GM12878 (cell line): ENCODE measurements around the gene SHF. TPM values are rescaled to one million over a fixed set of nuclear protein-coding genes. Genes with fewer than 3 reads are reported as not detected.

Experiments used
- ATAC-seq: fragments of 200-7000 bp; cut with Tn5 transposase; 3 replicates; pipeline ENCODE4 v1.9.1; 2020; ENCODE audit warnings: mild to moderate bottlenecking, moderate library complexity
- BruUV-seq: library from RNA; stranded (reverse); fragments of 400-500 nt; replicated peaks from 2 replicates; lab custom pipeline; 2021; lab: Mats Ljungman, UMichigan
- CTCF ChIA-PET: fragments of 300-600 bp; sonication (Branson Sonifier 250); formaldehyde crosslinking; extraction: SDS; loops from one replicate; lab custom pipeline; 2021; ENCODE audit warnings: inconsistent platforms; lab: Yijun Ruan, JAX
- POLR2A ChIA-PET: fragments of 350-600 bp; formaldehyde crosslinking; extraction: SDS; loops from one replicate; lab custom pipeline; 2021; ENCODE audit warnings: inconsistent platforms; lab: Charles Lee
- RAD21 ChIA-PET: fragments of 300-600 bp; sonication (Branson Sonifier 250); formaldehyde crosslinking; loops from one replicate; lab custom pipeline; 2023; ENCODE audit warnings: antibody characterized with exemption; ENCODE audit not compliant: unreplicated experiment; lab: Charles Lee
- SMC1A ChIA-PET: fragments of 300-600 bp; sonication (Branson Sonifier 250); formaldehyde crosslinking; loops from one replicate; lab custom pipeline; 2023; ENCODE audit not compliant: unreplicated experiment, uncharacterized antibody; lab: Charles Lee
- DNase-seq: peaks from one replicate; pipeline ENCODE4 v3.0.0-alpha.2; 2011; ENCODE audit warnings: low read depth, low spot score
- FAIRE-seq: peaks from 3 replicates; lab custom pipeline; 2011; peaks lifted over from hg19 to GRCh38; lab: Jason Lieb, UNC
- H2AFZ ChIP-seq: 2 replicates; pipeline ENCODE4 v1.6.0; 2011; ENCODE audit warnings: low read depth, low read length, control low read depth; ENCODE audit not compliant: control insufficient read depth
- H3K27ac ChIP-seq: 2 replicates; pipeline ENCODE4 v1.5.1; 2011; ENCODE audit warnings: control low read depth; ENCODE audit not compliant: control insufficient read depth, insufficient read depth
- H3K27me3 ChIP-seq, 2 experiments: replicated peaks in 1 of 2; 2 replicates each; pipeline versions ENCODE4 v1.6.0 to v1.6.1; 2011; ENCODE audit warnings: low read length in 1 of 2; ENCODE audit not compliant: control insufficient read depth in 2 of 2, insufficient read depth in 2 of 2
- H3K36me3 ChIP-seq, 2 experiments: 2 replicates each; pipeline ENCODE4 v1.5.1; 2011; ENCODE audit warnings: low read length in 1 of 2; ENCODE audit not compliant: control insufficient read depth in 2 of 2, insufficient read depth in 2 of 2
- H3K4me1 ChIP-seq: 2 replicates; pipeline ENCODE4 v1.6.1; 2011; ENCODE audit warnings: mild to moderate bottlenecking, low read length, moderate library complexity, mixed read lengths; ENCODE audit not compliant: control insufficient read depth, insufficient read depth
- H3K4me2 ChIP-seq: 2 replicates; pipeline ENCODE4 v1.6.0; 2011; ENCODE audit warnings: control low read depth; ENCODE audit not compliant: control insufficient read depth, insufficient read depth
- H3K4me3 ChIP-seq: fragments of 200-600 bp; sonication (generic); 2 replicates; pipeline ENCODE4 v1.5.1; 2016
- H3K79me2 ChIP-seq: 2 replicates; pipeline ENCODE4 v1.6.0; 2011; ENCODE audit warnings: low read length; ENCODE audit not compliant: control insufficient read depth, insufficient read depth
- H3K9ac ChIP-seq: 2 replicates; pipeline ENCODE4 v1.8.0; 2011; ENCODE audit warnings: low read length, control low read depth, mixed read lengths; ENCODE audit not compliant: control insufficient read depth, insufficient read depth
- H3K9me3 ChIP-seq: replicated peaks from 3 replicates; pipeline ENCODE4 v1.5.1; 2011; ENCODE audit warnings: mild to moderate bottlenecking, low read length; ENCODE audit not compliant: control insufficient read depth, insufficient read depth
- H4K20me1 ChIP-seq: 2 replicates; pipeline ENCODE4 v1.6.0; 2011; ENCODE audit not compliant: control insufficient read depth, insufficient read depth
- ASH2L ChIP-seq: fragments of 300-600, 200-600 bp; sonication (generic); IDR thresholded peaks from 2 replicates; pipeline ENCODE4 v1.6.1; 2017; ENCODE audit warnings: low read depth, mild to moderate bottlenecking, borderline replicate concordance
- DPF2 ChIP-seq: fragments of 450-650 bp; IDR thresholded peaks from 2 replicates; pipeline ENCODE4 v1.6.1; 2017; ENCODE audit warnings: mild to moderate bottlenecking
- EED ChIP-seq: sonication (generic); IDR thresholded peaks from 2 replicates; pipeline ENCODE4 v1.6.1; 2016; ENCODE audit warnings: antibody characterized with exemption, low read depth
- EP300 ChIP-seq, 2 experiments: fragments of 150-350 bp in 1 of 2; IDR thresholded peaks; 2 replicates each; pipeline ENCODE4 v1.6.1; 2011 to 2012; ENCODE audit warnings: low read depth in 2 of 2, low read length in 2 of 2, borderline replicate concordance in 1 of 2, improper control_type of control experiment in 1 of 2, inconsistent platforms in 1 of 2; ENCODE audit not compliant: control insufficient read depth in 1 of 2
- ETV6 ChIP-seq, 2 experiments: fragments of 450-650 bp in 1 of 2; IDR thresholded peaks in 1 of 2; conservative IDR thresholded peaks in 1 of 2; 2 replicates each; pipeline ENCODE4 v1.6.1; 2014; ENCODE audit warnings: antibody characterized with exemption in 1 of 2, borderline replicate concordance in 1 of 2, low read depth in 1 of 2, mild to moderate bottlenecking in 1 of 2, moderate library complexity in 1 of 2
- GABPA ChIP-seq: IDR thresholded peaks from 2 replicates; pipeline ENCODE4 v1.6.1; 2014; ENCODE audit warnings: antibody characterized with exemption, low read depth, mild to moderate bottlenecking, inconsistent platforms
- HCFC1 ChIP-seq: fragments of 150-350 bp; IDR thresholded peaks from 2 replicates; pipeline ENCODE4 v1.6.1; 2014; ENCODE audit warnings: low read length
- JUND ChIP-seq: IDR thresholded peaks from 2 replicates; pipeline ENCODE4 v1.6.1; 2012; ENCODE audit warnings: low read depth, mild to moderate bottlenecking, low read length, improper control_type of control experiment, moderate library complexity
- KDM1A ChIP-seq: fragments of 200-600 bp; sonication (generic); IDR thresholded peaks from 2 replicates; pipeline ENCODE4 v1.6.1; 2016; ENCODE audit warnings: borderline replicate concordance
- MEF2A ChIP-seq: IDR thresholded peaks from 2 replicates; pipeline ENCODE4 v1.6.1; 2011; ENCODE audit warnings: low read depth, mild to moderate bottlenecking, low read length, moderate library complexity; ENCODE audit not compliant: insufficient read depth
- NFYB ChIP-seq: IDR thresholded peaks from 2 replicates; pipeline ENCODE4 v1.6.1; 2011; ENCODE audit warnings: low read depth, mild to moderate bottlenecking, low read length, improper control_type of control experiment, moderate library complexity; ENCODE audit not compliant: insufficient read depth
- NRF1 ChIP-seq: conservative IDR thresholded peaks from 2 replicates; pipeline ENCODE4 v1.6.1; 2011; ENCODE audit warnings: mild to moderate bottlenecking, low read depth, low read length, improper control_type of control experiment
- PAX8 ChIP-seq: fragments of 450-650 bp; IDR thresholded peaks from 2 replicates; pipeline ENCODE4 v1.6.1; 2017; ENCODE audit warnings: mild to moderate bottlenecking, moderate library complexity
- SIN3A ChIP-seq: IDR thresholded peaks from 2 replicates; pipeline ENCODE4 v1.6.1; 2012; ENCODE audit warnings: low read depth, low read length, improper control_type of control experiment
- TCF7 ChIP-seq: IDR thresholded peaks from 2 replicates; pipeline ENCODE4 v1.6.1; 2014; ENCODE audit warnings: antibody characterized with exemption, borderline replicate concordance
- ZNF24 ChIP-seq: fragments of 450-650 bp; IDR thresholded peaks from 2 replicates; pipeline ENCODE4 v1.6.1; 2017; ENCODE audit warnings: antibody characterized with exemption, mild to moderate bottlenecking
- WGBS: methylation state at CpG from one replicate; pipeline ENCODE4 v1.1.6; 2016; ENCODE audit warnings: low lambda C conversion rate; ENCODE audit not compliant: insufficient replicate concordance, insufficient coverage; ENCODE audit errors: missing lambda C conversion rate; 5-methylcytosine and 5-hydroxymethylcytosine counted together
- in situ Hi-C: fragments of 300-500 bp; cut with MboI; formaldehyde crosslinking; loops from 9 replicates; pipeline ENCODE4 v1.14.3; 2018; ENCODE audit warnings: mixed read lengths
- intact Hi-C: fragments of 100-400 bp; cut with micrococcal nuclease; formaldehyde crosslinking; loops from one replicate; pipeline ENCODE4 v1.14.2; 2022; ENCODE audit not compliant: unreplicated experiment
- polyA plus RNA-seq, 11 experiments: library from polyadenylated mRNA; depleted of rRNA in 4 of 11; unstranded in 6 of 11; stranded (reverse) in 5 of 11; fragments of >200 nt; fragmentation: Nextera tagmentation in 4 of 11; fragmentation: Illumina TruSeq in 1 of 11; extraction: Ambion mirVana in 4 of 11; extraction: Trizol in 1 of 11; gene quantifications; 1 replicate in 1 of 11; 2 replicates in 10 of 11; pipeline versions ENCODE4 v1.2.1 to v1.2.3, GENCODE V29; 2011 to 2016; ENCODE audit warnings: inconsistent platforms in 2 of 11, missing spikeins in 2 of 11, low read depth in 1 of 11
- total RNA-seq, 4 experiments: library from RNA; depleted of rRNA in 3 of 4; stranded (reverse); fragments of >200 nt in 3 of 4; fragmentation: Illumina TruSeq in 1 of 4; extraction: Trizol in 1 of 4; gene quantifications; 2 replicates each; pipeline versions ENCODE4 v1.2.1 to v1.2.3, GENCODE V29; 2013 to 2021
- TF ChIP-seq, protein P1 (sequence below): IDR thresholded peaks from 2 replicates; pipeline ENCODE4 v1.6.1; 2011; ENCODE audit warnings: mild to moderate bottlenecking, low read depth, low read length, moderate library complexity; ENCODE audit not compliant: insufficient replicate concordance
- TF ChIP-seq, protein P2 (sequence below): fragments of 450-650 bp; IDR thresholded peaks from 2 replicates; pipeline ENCODE4 v1.6.1; 2014; ENCODE audit warnings: mild to moderate bottlenecking
- TF ChIP-seq, protein P3 (sequence below): IDR thresholded peaks from 2 replicates; pipeline ENCODE4 v1.6.1; 2011; ENCODE audit warnings: low read depth, low read length, improper control_type of control experiment, borderline replicate concordance
- TF ChIP-seq, protein P4 (sequence below): fragments of 450-650 bp; conservative IDR thresholded peaks from 2 replicates; pipeline ENCODE4 v1.6.1; 2017; ENCODE audit warnings: mild to moderate bottlenecking, moderate library complexity

SHF gene
- total and polyA plus RNA-seq, 10 of the 15 experiments (the other 5 are each of a cell fraction or from before 2014, with no cell fraction given): 0.04 to 5.7 (median 1.0) TPM; not detected in 1

DNA sequence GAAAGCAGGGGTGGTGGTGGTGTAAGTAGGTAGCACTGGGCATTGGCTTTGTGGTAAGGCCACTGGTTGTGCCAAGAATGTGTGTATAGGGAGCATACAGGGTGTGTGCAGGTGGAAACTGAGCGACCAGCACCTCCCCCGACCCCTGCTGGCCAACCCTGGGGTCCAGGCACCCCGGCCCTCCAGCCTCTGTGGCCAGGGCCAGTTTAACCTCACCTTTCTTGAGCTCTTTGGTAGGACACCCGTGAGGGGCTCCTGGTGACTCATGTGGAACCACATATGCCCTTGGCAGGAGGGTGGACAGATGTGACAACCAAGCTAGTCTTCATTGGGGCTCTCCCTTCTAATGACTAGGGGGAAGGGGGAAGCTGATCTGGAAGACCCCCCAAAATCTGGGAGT lies 19.5 kb downstream of the SHF start:
- ChIA-PET POLR2A (interaction anchor here (1.4 kb wide), 1 partner anchor 11 kb away, joined by 4 read pairs; no protein-coding TSS in a partner anchor), RAD21 (interaction anchor here (0.6 to 6.6 kb wide), 3 partner anchors 9 to 35 kb away, joined by 3 to 104 read pairs (median 6); no protein-coding TSS in a partner anchor), CTCF (interaction anchor here (0.8 to 16.3 kb wide), 11 partner anchors 9 to 236 kb away, joined by 3 to 253 read pairs (median 5); partner anchors contain the start of gene SHF), SMC1A (interaction anchor here (2.1 to 9.7 kb wide), 2 partner anchors 22 to 35 kb away, joined by 5 to 159 read pairs; no protein-coding TSS in a partner anchor)
- WGBS: 59% methylated on average over 4 of the region's 4 CpGs
- H3K36me3 ChIP-seq: no peaks in the 10 kb centered on the region
- no peaks in the 10 kb centered on the region for H3K9me3 ChIP-seq
- H3K4me3 ChIP-seq: no peak overlapping the region
- H3K4me1 ChIP-seq: peaks cover 12% of the 10 kb centered on the region
- no peak overlapping the region for H3K4me2 ChIP-seq
- in situ Hi-C loops: no loop called here
- FAIRE-seq (no peak), ATAC-seq (no peak), DNase-seq (no peak)
- BruUV-seq: no TSS peak
- intact Hi-C loops: no loop called here
- H3K9ac ChIP-seq: no peak overlapping the region
- no peak overlapping the region for H3K27ac ChIP-seq
- TF ChIP-seq ETV6 (conservative IDR thresholded peaks at IDR 0.05 in 1 of 2, IDR thresholded peaks at IDR 0.05 in 1 of 2; ENCODE audit: borderline replicate concordance in 1 of 2, low read depth in 1 of 2) (no peak), NRF1 (no peak), EP300 (IDR thresholded peaks at IDR 0.05; ENCODE audit: borderline replicate concordance in 1 of 2, control insufficient read depth in 1 of 2, low read depth in 2 of 2, low read length in 2 of 2) (no peak), DPF2 (no peak), SIN3A (no peak), NFYB (no peak), HCFC1 (no peak), JUND (no peak), MEF2A (no peak), EED (no peak), KDM1A (no peak), GABPA (no peak), ZNF24 (no peak), PAX8 (no peak), TCF7 (no peak), ASH2L (no peak)
- TF ChIP-seq, protein P1, sequence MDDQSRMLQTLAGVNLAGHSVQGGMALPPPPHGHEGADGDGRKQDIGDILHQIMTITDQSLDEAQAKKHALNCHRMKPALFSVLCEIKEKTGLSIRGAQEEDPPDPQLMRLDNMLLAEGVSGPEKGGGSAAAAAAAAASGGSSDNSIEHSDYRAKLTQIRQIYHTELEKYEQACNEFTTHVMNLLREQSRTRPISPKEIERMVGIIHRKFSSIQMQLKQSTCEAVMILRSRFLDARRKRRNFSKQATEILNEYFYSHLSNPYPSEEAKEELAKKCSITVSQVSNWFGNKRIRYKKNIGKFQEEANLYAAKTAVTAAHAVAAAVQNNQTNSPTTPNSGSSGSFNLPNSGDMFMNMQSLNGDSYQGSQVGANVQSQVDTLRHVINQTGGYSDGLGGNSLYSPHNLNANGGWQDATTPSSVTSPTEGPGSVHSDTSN: no peak
- TF ChIP-seq, protein P2, sequence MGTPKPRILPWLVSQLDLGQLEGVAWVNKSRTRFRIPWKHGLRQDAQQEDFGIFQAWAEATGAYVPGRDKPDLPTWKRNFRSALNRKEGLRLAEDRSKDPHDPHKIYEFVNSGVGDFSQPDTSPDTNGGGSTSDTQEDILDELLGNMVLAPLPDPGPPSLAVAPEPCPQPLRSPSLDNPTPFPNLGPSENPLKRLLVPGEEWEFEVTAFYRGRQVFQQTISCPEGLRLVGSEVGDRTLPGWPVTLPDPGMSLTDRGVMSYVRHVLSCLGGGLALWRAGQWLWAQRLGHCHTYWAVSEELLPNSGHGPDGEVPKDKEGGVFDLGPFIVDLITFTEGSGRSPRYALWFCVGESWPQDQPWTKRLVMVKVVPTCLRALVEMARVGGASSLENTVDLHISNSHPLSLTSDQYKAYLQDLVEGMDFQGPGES: no peak
- TF ChIP-seq, protein P3, sequence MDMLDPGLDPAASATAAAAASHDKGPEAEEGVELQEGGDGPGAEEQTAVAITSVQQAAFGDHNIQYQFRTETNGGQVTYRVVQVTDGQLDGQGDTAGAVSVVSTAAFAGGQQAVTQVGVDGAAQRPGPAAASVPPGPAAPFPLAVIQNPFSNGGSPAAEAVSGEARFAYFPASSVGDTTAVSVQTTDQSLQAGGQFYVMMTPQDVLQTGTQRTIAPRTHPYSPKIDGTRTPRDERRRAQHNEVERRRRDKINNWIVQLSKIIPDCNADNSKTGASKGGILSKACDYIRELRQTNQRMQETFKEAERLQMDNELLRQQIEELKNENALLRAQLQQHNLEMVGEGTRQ: no peak
- TF ChIP-seq, protein P4, sequence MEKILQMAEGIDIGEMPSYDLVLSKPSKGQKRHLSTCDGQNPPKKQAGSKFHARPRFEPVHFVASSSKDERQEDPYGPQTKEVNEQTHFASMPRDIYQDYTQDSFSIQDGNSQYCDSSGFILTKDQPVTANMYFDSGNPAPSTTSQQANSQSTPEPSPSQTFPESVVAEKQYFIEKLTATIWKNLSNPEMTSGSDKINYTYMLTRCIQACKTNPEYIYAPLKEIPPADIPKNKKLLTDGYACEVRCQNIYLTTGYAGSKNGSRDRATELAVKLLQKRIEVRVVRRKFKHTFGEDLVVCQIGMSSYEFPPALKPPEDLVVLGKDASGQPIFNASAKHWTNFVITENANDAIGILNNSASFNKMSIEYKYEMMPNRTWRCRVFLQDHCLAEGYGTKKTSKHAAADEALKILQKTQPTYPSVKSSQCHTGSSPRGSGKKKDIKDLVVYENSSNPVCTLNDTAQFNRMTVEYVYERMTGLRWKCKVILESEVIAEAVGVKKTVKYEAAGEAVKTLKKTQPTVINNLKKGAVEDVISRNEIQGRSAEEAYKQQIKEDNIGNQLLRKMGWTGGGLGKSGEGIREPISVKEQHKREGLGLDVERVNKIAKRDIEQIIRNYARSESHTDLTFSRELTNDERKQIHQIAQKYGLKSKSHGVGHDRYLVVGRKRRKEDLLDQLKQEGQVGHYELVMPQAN: no peak
- H4K20me1 ChIP-seq: no peaks in the 10 kb centered on the region
- peaks cover 4% of the 10 kb centered on the region for H3K79me2 ChIP-seq
- H2AFZ ChIP-seq: no peak overlapping the region
- H3K27me3 ChIP-seq: no peaks in the 10 kb centered on the region
